Spleen (tissue), 7 donors: ENCODE results near the gene WDR64.

Experiments
- POLR2A ChIP-seq, 3 donors: fragments of 450-650 bp; IDR thresholded peaks; one replicate each; pipeline ENCODE4 v1.5.1; 2017; ENCODE audit warnings: antibody characterized with exemption in 3 of 3, mild to moderate bottlenecking in 1 of 3
- TF ChIP-seq, protein P1 (sequence below), 11 experiments: fragments of 200-600 bp in 7 of 11; fragments of 450-650 bp in 4 of 11; sonication (generic) in 4 of 11; IDR thresholded peaks in 8 of 11; conservative IDR thresholded peaks in 3 of 11; 1 replicate in 7 of 11; 2 replicates in 4 of 11; pipeline versions ENCODE4 v1.4.0 to v1.8.0; 2016 to 2021; ENCODE audit warnings: antibody characterized with exemption in 11 of 11, inconsistent platforms in 4 of 11, mild to moderate bottlenecking in 1 of 11
- donor health status: DM: no; HTN: no; CAD: no; lungs with moderate emphysema.
- donor health status: DM: no; HTN: no; CAD: no.
- donor health status: DM: no; HTN: no; CAD: no.

- TF ChIP-seq, protein P1, sequence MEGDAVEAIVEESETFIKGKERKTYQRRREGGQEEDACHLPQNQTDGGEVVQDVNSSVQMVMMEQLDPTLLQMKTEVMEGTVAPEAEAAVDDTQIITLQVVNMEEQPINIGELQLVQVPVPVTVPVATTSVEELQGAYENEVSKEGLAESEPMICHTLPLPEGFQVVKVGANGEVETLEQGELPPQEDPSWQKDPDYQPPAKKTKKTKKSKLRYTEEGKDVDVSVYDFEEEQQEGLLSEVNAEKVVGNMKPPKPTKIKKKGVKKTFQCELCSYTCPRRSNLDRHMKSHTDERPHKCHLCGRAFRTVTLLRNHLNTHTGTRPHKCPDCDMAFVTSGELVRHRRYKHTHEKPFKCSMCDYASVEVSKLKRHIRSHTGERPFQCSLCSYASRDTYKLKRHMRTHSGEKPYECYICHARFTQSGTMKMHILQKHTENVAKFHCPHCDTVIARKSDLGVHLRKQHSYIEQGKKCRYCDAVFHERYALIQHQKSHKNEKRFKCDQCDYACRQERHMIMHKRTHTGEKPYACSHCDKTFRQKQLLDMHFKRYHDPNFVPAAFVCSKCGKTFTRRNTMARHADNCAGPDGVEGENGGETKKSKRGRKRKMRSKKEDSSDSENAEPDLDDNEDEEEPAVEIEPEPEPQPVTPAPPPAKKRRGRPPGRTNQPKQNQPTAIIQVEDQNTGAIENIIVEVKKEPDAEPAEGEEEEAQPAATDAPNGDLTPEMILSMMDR (IDR thresholded peaks at IDR 0.05 in 8 of 11, conservative IDR thresholded peaks at IDR 0.05 in 3 of 11): no peak
- no peak for TF ChIP-seq POLR2A (IDR thresholded peaks at IDR 0.05)
Observed at GRCh38 chr1:241715956-241716355, 63.9 kb downstream of the WDR64 start.
